Smooth muscle cell of trachea (primary cell): ENCODE results near the gene PHLPP2. TPM values are rescaled to one million over a fixed set of nuclear protein-coding genes. Genes with fewer than 3 reads are reported as not detected.

Experiments used
- total RNA-seq: library from RNA; depleted of rRNA; stranded (reverse); fragments of >200 nt; gene quantifications from 2 replicates; pipeline ENCODE4 v1.2.1, GENCODE V29; 2014

PHLPP2 gene
- 7.7 and 7.8 TPM in 2 replicates for total RNA-seq

DNA sequence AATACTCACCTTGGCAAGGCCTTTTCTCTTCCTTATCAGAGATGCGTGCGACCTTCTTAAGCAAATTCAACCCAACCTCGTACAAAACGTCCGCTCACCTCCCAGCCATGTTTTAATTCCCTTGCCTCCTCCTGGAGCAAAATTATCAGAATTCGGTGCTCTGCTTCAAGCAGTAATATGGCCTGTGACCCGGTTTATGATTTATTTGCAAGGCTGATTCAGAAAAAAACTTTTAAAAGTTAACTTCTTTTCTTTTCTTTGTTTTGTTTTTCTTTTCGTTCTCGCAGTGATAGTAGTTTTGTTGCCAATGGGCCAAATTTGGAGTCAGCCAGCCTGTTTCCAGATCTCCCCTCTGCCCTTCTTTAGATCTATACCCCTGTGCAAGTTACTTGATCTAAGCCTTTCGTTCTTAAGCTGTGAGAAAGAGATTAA, at the start of gene PHLPP2:
TSS of gene PHLPP2 (minus strand) at position 382 of the 432 bp plus-strand sequence. CDS start 9,906 bp downstream, outside the sequence.

DNA sequence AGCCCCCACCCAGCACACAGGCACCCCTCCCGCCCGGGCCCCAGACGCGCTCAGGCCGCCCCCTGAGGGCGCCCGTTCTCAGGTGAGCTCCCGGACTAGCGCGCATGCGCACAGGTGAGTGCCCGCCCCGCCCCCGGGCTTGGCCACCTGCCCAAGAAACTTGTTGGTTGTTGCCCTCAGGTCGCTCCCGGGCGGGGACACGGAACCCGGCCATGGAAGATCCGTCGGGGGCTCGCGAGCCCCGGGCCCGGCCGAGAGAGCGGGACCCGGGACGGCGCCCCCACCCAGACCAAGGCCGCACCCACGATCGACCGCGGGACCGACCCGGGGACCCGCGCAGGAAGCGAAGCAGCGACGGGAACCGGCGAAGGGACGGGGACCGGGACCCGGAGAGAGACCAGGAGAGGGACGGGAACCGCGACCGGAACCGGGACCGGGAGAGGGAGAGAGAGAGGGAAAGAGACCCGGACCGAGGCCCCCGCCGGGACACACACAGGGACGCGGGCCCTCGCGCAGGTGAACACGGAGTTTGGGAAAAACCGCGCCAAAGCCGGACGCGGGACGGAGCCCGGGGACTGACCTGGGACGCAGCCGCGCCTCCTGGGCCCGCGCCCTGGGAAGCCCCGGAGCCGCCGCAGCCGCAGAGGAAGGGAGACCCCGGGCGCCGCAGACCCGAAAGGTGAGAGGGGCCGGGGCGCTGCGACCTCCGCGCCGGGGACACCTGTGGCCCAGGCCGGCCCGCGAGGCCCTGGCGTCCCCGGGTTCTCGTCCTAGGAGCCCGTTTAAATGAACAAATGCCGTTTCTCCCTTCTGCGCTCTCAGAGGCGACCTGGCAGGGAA, 98.3 kb downstream of the PHLPP2 start, which contains the start of gene MARVELD3:
TSS of gene MARVELD3 (plus strand) at position 167 of the 840 bp plus-strand sequence. CDS start at position 213, 46 bp downstream.

Other genes with a start within 250 kb of the PHLPP2 start
- 3.0 and 5.2 TPM in 2 replicates for gene ZNF19, start 235.4 kb downstream of the PHLPP2 start, total RNA-seq
- not detected in 2 replicates for gene CHST4, start 198.3 kb downstream of the PHLPP2 start, total RNA-seq
- gene TAT, start 147.6 kb downstream of the PHLPP2 start, total RNA-seq = not detected in 2 replicates
- not detected in 2 replicates for gene MARVELD3, start 98.5 kb downstream of the PHLPP2 start, total RNA-seq
- gene AP1G1, start 84.1 kb upstream of the PHLPP2 start, total RNA-seq = 76.6 and 78.1 TPM in 2 replicates
- 8.6 and 13.9 TPM in 2 replicates for gene ATXN1L, start 121.3 kb upstream of the PHLPP2 start, total RNA-seq
- 4.1 and 4.6 TPM in 2 replicates for gene ZNF821, start 159.5 kb upstream of the PHLPP2 start, total RNA-seq
- 206 and 207 TPM in 2 replicates for gene IST1, start 170.8 kb upstream of the PHLPP2 start, total RNA-seq